Measurements from ENCODE around the gene HES5. TPM values are rescaled to one million over a fixed set of nuclear protein-coding genes. Genes with fewer than 3 reads are reported as not detected.

Gene HES5
- total and polyA plus RNA-seq, 2 of the 13 experiments (the other 11 are each of a cell fraction or from before 2014, with no cell fraction given) = not detected

DNA sequence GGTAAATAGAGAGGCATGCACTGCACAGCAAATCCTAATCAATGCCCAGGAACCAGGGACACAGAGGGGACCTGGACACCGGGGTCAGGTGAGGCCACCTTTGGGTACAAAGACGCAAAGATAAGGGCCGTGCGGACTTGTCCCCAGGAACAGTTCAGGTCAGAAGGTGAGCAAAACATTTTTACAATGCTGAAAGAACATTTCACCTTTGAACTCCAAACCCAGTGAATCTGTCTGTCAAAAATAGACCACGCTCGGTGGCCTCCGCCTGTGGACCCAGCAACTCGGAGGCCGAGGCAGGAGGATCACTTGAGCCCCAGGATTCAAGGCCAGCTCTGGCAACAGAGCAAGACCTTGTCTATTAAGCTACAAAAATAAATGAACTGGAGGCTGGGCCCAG, 41.3 kb upstream of the HES5 start (continued):
- TF ChIP-seq, protein P1, sequence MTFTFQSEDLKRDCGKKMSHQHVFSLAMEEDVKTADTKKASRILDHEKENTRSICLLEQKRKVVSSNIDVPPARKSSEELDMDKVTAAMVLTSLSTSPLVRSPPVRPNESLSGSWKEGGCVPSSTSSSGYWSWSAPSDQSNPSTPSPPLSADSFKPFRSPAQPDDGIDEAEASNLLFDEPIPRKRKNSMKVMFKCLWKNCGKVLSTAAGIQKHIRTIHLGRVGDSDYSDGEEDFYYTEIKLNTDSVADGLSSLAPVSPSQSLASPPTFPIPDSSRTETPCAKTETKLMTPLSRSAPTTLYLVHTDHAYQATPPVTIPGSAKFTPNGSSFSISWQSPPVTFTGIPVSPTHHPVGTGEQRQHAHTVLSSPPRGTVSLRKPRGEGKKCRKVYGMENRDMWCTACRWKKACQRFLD (CRISPR knock-in tag; IDR thresholded peaks at IDR 0.05; ENCODE audit: borderline replicate concordance) = no peak
- TF ChIP-seq ZNF432 (CRISPR knock-in tag; IDR thresholded peaks at IDR 0.05; ENCODE audit: borderline replicate concordance) (no peak), ZMYM3 (CRISPR knock-in tag; IDR thresholded peaks at IDR 0.05) (peak; percentile 98), NCOA2 (CRISPR knock-in tag; IDR thresholded peaks at IDR 0.05) (0 out of 2 replicates have a peak, but pooled peaks have one; percentile 37), ZNF747 (CRISPR knock-in tag; IDR thresholded peaks at IDR 0.05; ENCODE audit: borderline replicate concordance) (peak; percentile 56; the same call in 1 of the 2 replicates), JUNB (CRISPR knock-in tag; IDR thresholded peaks at IDR 0.05; ENCODE audit: borderline replicate concordance) (no peak), ZNF777 (CRISPR knock-in tag; IDR thresholded peaks at IDR 0.05) (no peak), NCOA5 (CRISPR knock-in tag; IDR thresholded peaks at IDR 0.05) (no peak), ZSCAN12 (CRISPR knock-in tag; IDR thresholded peaks at IDR 0.05) (no peak), NR2F2 (IDR thresholded peaks at IDR 0.05; ENCODE audit: borderline replicate concordance, low read depth) (peak; percentile 88)
- TF ChIP-seq, protein P2, sequence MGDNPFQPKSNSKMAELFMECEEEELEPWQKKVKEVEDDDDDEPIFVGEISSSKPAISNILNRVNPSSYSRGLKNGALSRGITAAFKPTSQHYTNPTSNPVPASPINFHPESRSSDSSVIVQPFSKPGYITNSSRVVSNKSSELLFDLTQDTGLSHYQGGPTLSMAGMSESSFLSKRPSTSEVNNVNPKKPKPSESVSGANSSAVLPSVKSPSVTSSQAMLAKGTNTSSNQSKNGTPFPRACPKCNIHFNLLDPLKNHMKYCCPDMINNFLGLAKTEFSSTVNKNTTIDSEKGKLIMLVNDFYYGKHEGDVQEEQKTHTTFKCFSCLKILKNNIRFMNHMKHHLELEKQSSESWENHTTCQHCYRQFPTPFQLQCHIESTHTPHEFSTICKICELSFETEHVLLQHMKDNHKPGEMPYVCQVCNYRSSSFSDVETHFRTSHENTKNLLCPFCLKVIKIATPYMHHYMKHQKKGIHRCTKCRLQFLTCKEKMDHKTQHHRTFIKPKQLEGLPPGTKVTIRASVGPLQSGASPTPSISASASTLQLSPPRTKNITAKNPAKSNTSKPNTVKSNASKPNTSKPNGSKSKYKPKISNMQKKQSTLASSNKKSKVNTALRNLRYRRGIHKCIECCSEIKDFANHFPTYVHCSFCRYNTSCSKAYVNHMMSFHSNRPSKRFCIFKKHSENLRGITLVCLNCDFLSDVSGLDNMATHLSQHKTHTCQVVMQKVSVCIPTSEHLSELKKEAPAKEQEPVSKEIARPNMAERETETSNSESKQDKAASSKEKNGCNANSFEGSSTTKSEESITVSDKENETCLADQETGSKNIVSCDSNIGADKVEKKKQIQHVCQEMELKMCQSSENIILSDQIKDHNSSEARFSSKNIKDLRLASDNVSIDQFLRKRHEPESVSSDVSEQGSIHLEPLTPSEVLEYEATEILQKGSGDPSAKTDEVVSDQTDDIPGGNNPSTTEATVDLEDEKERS (CRISPR knock-in tag; IDR thresholded peaks at IDR 0.05) = peak; percentile 82; the same call in 1 of the 2 replicates
- TF ChIP-seq, protein P3, sequence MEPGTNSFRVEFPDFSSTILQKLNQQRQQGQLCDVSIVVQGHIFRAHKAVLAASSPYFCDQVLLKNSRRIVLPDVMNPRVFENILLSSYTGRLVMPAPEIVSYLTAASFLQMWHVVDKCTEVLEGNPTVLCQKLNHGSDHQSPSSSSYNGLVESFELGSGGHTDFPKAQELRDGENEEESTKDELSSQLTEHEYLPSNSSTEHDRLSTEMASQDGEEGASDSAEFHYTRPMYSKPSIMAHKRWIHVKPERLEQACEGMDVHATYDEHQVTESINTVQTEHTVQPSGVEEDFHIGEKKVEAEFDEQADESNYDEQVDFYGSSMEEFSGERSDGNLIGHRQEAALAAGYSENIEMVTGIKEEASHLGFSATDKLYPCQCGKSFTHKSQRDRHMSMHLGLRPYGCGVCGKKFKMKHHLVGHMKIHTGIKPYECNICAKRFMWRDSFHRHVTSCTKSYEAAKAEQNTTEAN (CRISPR knock-in tag; conservative IDR thresholded peaks at IDR 0.05) = no peak
- TF ChIP-seq, protein P4, sequence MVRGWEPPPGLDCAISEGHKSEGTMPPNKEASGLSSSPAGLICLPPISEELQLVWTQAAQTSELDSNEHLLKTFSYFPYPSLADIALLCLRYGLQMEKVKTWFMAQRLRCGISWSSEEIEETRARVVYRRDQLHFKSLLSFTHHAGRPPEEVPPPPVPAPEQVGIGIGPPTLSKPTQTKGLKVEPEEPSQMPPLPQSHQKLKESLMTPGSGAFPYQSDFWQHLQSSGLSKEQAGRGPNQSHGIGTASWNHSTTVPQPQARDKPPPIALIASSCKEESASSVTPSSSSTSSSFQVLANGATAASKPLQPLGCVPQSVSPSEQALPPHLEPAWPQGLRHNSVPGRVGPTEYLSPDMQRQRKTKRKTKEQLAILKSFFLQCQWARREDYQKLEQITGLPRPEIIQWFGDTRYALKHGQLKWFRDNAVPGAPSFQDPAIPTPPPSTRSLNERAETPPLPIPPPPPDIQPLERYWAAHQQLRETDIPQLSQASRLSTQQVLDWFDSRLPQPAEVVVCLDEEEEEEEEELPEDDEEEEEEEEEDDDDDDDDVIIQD (CRISPR knock-in tag; IDR thresholded peaks at IDR 0.05; ENCODE audit: low read depth) = no peak; the same call in 1 of the 2 replicates
- TF ChIP-seq, protein P5, sequence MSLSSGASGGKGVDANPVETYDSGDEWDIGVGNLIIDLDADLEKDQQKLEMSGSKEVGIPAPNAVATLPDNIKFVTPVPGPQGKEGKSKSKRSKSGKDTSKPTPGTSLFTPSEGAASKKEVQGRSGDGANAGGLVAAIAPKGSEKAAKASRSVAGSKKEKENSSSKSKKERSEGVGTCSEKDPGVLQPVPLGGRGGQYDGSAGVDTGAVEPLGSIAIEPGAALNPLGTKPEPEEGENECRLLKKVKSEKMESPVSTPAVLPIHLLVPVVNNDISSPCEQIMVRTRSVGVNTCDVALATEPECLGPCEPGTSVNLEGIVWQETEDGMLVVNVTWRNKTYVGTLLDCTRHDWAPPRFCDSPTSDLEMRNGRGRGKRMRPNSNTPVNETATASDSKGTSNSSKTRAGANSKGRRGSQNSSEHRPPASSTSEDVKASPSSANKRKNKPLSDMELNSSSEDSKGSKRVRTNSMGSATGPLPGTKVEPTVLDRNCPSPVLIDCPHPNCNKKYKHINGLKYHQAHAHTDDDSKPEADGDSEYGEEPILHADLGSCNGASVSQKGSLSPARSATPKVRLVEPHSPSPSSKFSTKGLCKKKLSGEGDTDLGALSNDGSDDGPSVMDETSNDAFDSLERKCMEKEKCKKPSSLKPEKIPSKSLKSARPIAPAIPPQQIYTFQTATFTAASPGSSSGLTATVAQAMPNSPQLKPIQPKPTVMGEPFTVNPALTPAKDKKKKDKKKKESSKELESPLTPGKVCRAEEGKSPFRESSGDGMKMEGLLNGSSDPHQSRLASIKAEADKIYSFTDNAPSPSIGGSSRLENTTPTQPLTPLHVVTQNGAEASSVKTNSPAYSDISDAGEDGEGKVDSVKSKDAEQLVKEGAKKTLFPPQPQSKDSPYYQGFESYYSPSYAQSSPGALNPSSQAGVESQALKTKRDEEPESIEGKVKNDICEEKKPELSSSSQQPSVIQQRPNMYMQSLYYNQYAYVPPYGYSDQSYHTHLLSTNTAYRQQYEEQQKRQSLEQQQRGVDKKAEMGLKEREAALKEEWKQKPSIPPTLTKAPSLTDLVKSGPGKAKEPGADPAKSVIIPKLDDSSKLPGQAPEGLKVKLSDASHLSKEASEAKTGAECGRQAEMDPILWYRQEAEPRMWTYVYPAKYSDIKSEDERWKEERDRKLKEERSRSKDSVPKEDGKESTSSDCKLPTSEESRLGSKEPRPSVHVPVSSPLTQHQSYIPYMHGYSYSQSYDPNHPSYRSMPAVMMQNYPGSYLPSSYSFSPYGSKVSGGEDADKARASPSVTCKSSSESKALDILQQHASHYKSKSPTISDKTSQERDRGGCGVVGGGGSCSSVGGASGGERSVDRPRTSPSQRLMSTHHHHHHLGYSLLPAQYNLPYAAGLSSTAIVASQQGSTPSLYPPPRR (CRISPR knock-in tag; IDR thresholded peaks at IDR 0.05; ENCODE audit: borderline replicate concordance) = peak; percentile 61; the same call in 1 of the 2 replicates

All from HepG2 (cell line).